Kidney (tissue), 14 donors: ENCODE results near the gene CSNK1D. TPM values are rescaled to one million over a fixed set of nuclear protein-coding genes. Genes with fewer than 3 reads are reported as not detected.
A peak's percentile ranks its signal among the peaks of the same experiment; 100 is the strongest.

Experiments used
- DNase-seq, 5 donors: peaks; one replicate each; pipeline ENCODE4 v3.0.0-alpha.2; 2013 to 2020
- FAIRE-seq: peaks from 2 replicates; lab custom pipeline; 2012; peaks lifted over from hg19 to GRCh38; lab: Jason Lieb, UNC
- H3K27ac ChIP-seq, 2 donors: one replicate each; pipeline ENCODE4 v1.7.0; 2013; ENCODE audit warnings: low read depth in 2 of 2, low read length in 2 of 2, inconsistent platforms in 1 of 2
- H3K27me3 ChIP-seq: one replicate; pipeline ENCODE4 v1.7.1; 2013; ENCODE audit warnings: low read length, inconsistent platforms; ENCODE audit not compliant: control insufficient read depth, insufficient read depth
- H3K36me3 ChIP-seq, 3 donors: one replicate each; pipeline versions ENCODE4 v1.7.0 to v1.7.1; 2013; ENCODE audit warnings: low read length in 3 of 3, control low read depth in 1 of 3, inconsistent platforms in 1 of 3; ENCODE audit not compliant: insufficient read depth in 3 of 3, control insufficient read depth in 2 of 3
- H3K4me1 ChIP-seq, 3 donors: one replicate each; pipeline versions ENCODE4 v1.7.0 to v1.7.1; 2013; ENCODE audit warnings: low read length in 3 of 3, inconsistent platforms in 1 of 3, low read depth in 1 of 3; ENCODE audit not compliant: control insufficient read depth in 2 of 3, insufficient read depth in 2 of 3
- H3K4me3 ChIP-seq, 3 donors: one replicate each; pipeline versions ENCODE4 v1.7.0 to v1.8.1; 2013; ENCODE audit warnings: low read length in 3 of 3, control low read depth in 1 of 3, inconsistent platforms in 1 of 3
- H3K9ac ChIP-seq, 3 donors: one replicate each; pipeline versions ENCODE4 v1.7.0 to v1.7.1; 2013; ENCODE audit warnings: low read length in 3 of 3, control low read depth in 1 of 3, inconsistent platforms in 1 of 3
- H3K9me3 ChIP-seq, 3 donors: one replicate each; pipeline versions ENCODE4 v1.7.0 to v1.7.1; 2013; ENCODE audit warnings: low read length in 3 of 3, control low read depth in 1 of 3, inconsistent platforms in 1 of 3; ENCODE audit not compliant: control insufficient read depth in 2 of 3, insufficient read depth in 1 of 3
- intact Hi-C: fragments of 100-400 bp; cut with DNase I; formaldehyde crosslinking; loops from one replicate; pipeline ENCODE4 v1.11.1; 2022
- polyA plus RNA-seq: library from polyadenylated mRNA; stranded (reverse); fragments of 350-450 nt; fragmentation: Illumina TruSeq; extraction: RNeasy Lipid Tissue Mini Kit (QIAGEN cat#74804); gene quantifications from one replicate; pipeline ENCODE4 v1.2.3, GENCODE V29; 2014; ENCODE audit warnings: low read depth, low replicate concordance; ENCODE audit not compliant: insufficient read depth
- total RNA-seq: library from RNA; stranded (reverse); fragmentation: NEBNext Ultra II Directional; extraction: Animal tissue kit (Norgen Biotek cat#: 25700); gene quantifications from one replicate; pipeline ENCODE4 v1.2.1, GENCODE V29; 2021
- TF ChIP-seq, protein P1 (sequence below): IDR thresholded peaks from 3 replicates; pipeline ENCODE4 v1.5.1; 2012; ENCODE audit warnings: mild to moderate bottlenecking, moderate library complexity, borderline replicate concordance; ENCODE audit not compliant: insufficient read depth; ENCODE audit errors: extremely low read depth
- donor health status: control.
- donor health status: control.
- donor health status: control.
- donor health status: control.
- donor health status: control.
- donor health status: DM: yes; HTN: yes; CAD: no.
- donor health status: Normal renal cell carcinoma (clear cell type).

The CSNK1D gene
- total and polyA plus RNA-seq, 2 donors from 2014 or later = 69.7 to 160 TPM

DNA sequence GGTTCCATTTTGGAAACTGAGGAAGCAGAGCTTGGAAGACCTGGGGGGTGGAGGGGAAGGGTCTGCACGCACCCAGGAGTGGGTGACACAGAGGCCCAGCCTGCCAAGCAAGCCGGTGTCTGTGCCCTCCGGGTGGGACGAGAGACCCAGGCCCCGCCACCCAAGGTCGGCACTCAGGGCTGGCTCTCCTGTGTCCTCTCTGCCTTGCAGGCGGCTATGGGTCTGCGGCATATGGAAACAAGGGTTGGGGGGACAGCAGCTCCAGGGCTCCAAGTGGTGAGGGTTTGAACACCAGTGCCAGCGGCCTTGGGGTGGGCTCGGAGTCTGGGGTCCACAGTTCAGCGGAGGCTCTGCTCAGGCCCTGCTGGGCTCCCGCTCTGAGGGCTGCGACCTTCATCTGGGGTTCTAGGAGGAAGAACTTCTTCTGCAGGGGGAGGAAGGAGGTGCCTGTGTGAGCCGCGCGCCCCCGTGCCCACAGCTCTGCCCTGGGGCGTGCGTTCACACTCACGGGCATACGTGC is 48.5 kb upstream of the CSNK1D start:
- FAIRE-seq (no peak), DNase-seq (peak in 1 of 5 donors; percentile 61)
- Histone ChIP-seq H3K9me3 (no peaks in the 10 kb centered on the region), H3K27ac (no peak overlapping the region), H3K4me3 (no peak overlapping the region), H3K36me3 (no peaks in the 10 kb centered on the region), H3K27me3 (no peaks in the 10 kb centered on the region), H3K9ac (no peak overlapping the region), H3K4me1 (no peaks in the 10 kb centered on the region)
- TF ChIP-seq, protein P1, sequence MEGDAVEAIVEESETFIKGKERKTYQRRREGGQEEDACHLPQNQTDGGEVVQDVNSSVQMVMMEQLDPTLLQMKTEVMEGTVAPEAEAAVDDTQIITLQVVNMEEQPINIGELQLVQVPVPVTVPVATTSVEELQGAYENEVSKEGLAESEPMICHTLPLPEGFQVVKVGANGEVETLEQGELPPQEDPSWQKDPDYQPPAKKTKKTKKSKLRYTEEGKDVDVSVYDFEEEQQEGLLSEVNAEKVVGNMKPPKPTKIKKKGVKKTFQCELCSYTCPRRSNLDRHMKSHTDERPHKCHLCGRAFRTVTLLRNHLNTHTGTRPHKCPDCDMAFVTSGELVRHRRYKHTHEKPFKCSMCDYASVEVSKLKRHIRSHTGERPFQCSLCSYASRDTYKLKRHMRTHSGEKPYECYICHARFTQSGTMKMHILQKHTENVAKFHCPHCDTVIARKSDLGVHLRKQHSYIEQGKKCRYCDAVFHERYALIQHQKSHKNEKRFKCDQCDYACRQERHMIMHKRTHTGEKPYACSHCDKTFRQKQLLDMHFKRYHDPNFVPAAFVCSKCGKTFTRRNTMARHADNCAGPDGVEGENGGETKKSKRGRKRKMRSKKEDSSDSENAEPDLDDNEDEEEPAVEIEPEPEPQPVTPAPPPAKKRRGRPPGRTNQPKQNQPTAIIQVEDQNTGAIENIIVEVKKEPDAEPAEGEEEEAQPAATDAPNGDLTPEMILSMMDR = no peak
- intact Hi-C loops = loop anchor here (10.0 kb wide), 2 partner anchors 87 to 117 kb away; no protein-coding TSS in a partner anchor

DNA sequence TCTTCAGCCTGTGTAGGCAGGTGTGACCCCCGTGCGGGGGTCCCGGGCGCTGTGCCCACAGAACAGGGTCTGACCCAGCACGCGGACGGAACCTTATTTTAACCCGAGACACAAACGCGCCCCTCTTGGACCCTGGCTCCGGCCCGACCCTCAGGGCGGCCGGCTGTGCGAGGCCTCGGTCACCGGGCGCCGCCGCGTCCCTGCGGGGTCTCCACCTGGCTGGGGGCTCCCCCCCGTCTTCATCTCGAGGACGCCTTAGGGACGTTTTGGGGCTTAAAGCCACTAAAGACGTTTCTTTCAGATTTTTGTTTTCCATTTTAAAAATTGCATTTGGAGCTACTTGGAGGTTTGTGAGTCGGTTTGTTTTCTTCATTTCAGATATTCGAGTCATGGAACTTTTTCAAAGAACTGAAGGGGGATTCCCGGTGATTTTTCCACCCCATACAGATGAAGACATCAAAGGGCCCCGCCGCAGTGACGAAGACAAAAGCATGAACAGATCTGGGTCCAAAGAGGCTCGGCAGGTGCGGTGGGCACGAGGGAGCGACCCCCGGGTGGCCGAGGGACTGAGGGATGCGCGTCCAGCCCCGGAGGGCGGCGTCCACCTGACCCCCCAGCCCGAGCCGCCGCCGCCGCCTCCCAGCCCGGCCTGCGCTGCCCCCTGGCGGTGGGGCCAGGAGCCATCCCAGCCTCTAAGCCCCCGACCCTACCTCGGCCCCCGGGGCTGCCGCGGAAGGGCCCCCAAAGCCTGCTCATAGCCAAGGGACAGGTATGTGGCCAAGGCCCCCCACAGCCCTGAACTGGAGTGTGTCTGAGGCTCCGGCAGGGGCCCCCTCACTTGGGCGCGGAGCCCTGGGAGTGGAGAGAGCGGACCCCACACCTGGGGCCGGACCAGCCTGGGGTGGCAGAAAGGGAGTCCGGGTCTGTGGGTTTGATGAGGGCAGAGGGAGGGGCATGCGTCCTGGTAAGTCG is 47.7 kb upstream of the CSNK1D start:
- no peak overlapping the region for H3K9ac ChIP-seq
- DNase-seq (peak in 1 of 5 donors; percentile 81), FAIRE-seq (no peak)
- intact Hi-C loops = loop anchor here (10.0 kb wide), 2 partner anchors 86 to 116 kb away; no protein-coding TSS in a partner anchor
- H3K36me3 ChIP-seq = no peaks in the 10 kb centered on the region
- no peak overlapping the region for H3K27ac ChIP-seq
- TF ChIP-seq, protein P1 = peak; percentile 91
- no peaks in the 10 kb centered on the region for H3K27me3 ChIP-seq
- H3K9me3 ChIP-seq = no peaks in the 10 kb centered on the region
- no peaks in the 10 kb centered on the region for H3K4me1 ChIP-seq
- H3K4me3 ChIP-seq = no peak overlapping the region

DNA sequence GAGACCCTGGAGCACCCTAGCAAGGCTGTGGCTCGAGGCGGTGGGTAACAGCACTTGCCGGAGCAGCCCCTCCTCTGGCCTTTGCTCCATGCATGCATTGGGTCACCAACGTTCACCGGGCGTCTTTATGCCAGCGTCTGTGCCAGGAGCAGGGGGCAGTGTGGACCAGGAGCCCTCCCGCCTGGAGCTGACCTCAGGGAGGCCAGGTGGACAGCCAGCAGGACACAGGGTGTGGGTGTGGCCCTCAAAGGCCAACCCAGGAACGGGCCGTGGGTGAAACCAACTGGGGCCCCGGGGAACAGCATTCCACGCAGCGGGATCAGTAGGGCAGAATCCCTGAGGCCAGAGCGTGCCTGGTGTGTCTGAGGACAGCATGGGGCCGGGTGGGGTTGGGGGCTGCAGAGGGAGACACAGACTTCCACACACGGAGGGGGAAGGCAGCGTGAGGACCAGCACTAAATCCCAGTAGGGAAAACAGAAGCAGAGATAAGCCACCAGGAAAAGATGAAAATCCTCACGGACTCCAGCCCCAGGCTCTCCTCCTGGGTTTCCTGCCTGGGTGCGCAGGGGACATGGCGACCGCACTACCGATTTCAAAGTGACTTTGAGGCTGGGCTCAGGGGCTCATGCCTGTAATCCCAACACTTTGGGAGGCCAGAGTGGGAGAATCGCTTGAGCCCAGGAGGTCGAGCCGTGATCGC is 46.8 kb upstream of the CSNK1D start:
- intact Hi-C loops = loop anchor here (10.0 kb wide), 2 partner anchors 85 to 115 kb away; no protein-coding TSS in a partner anchor
- FAIRE-seq (no peak), DNase-seq (peak in 1 of 5 donors; percentile 70)
- no peak overlapping the region for H3K9ac ChIP-seq
- no peaks in the 10 kb centered on the region for H3K4me1 ChIP-seq
- no peaks in the 10 kb centered on the region for H3K9me3 ChIP-seq
- H3K4me3 ChIP-seq = no peak overlapping the region
- TF ChIP-seq, protein P1 = no peak
- no peaks in the 10 kb centered on the region for H3K36me3 ChIP-seq
- no peak overlapping the region for H3K27ac ChIP-seq
- H3K27me3 ChIP-seq = no peaks in the 10 kb centered on the region
